ENCODE results near the gene SESTD1. TPM values are rescaled to one million over a fixed set of nuclear protein-coding genes. Genes with fewer than 3 reads are reported as not detected.

Gene SESTD1
- total and polyA plus RNA-seq, 2 experiments from 2014 or later, result 12.6 to 21.6 TPM

GRCh38 chr2:179224361-179224760 is 40.3 kb downstream of the SESTD1 start:
- TF ChIP-seq EZH2phosphoT487 (IDR thresholded peaks at IDR 0.05; ENCODE audit: unreplicated experiment) (no peak), STAT1 (IDR thresholded peaks at IDR 0.05; ENCODE audit: unreplicated experiment) (no peak), ZNF114 (CRISPR knock-in tag; IDR thresholded peaks at IDR 0.05) (no peak), CREB1 (CRISPR knock-in tag; IDR thresholded peaks at IDR 0.05; ENCODE audit: low read depth) (no peak), ETS1 (IDR thresholded peaks at IDR 0.05) (no peak), POLR2AphosphoS5 (IDR thresholded peaks at IDR 0.05; ENCODE audit: low read depth) (no peak), NANOG (IDR thresholded peaks at IDR 0.05; ENCODE audit: borderline replicate concordance) (no peak), JUNB (IDR thresholded peaks at IDR 0.05; ENCODE audit: unreplicated experiment) (no peak), ZNF331 (CRISPR knock-in tag; IDR thresholded peaks at IDR 0.05; ENCODE audit: low read depth) (no peak), ZNF462 (CRISPR knock-in tag; IDR thresholded peaks at IDR 0.05) (no peak)
- TF ChIP-seq, protein P1, sequence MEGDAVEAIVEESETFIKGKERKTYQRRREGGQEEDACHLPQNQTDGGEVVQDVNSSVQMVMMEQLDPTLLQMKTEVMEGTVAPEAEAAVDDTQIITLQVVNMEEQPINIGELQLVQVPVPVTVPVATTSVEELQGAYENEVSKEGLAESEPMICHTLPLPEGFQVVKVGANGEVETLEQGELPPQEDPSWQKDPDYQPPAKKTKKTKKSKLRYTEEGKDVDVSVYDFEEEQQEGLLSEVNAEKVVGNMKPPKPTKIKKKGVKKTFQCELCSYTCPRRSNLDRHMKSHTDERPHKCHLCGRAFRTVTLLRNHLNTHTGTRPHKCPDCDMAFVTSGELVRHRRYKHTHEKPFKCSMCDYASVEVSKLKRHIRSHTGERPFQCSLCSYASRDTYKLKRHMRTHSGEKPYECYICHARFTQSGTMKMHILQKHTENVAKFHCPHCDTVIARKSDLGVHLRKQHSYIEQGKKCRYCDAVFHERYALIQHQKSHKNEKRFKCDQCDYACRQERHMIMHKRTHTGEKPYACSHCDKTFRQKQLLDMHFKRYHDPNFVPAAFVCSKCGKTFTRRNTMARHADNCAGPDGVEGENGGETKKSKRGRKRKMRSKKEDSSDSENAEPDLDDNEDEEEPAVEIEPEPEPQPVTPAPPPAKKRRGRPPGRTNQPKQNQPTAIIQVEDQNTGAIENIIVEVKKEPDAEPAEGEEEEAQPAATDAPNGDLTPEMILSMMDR (conservative IDR thresholded peaks at IDR 0.05; ENCODE audit: low read depth in 2 of 2), result no peak
- TF ChIP-seq, protein P2, sequence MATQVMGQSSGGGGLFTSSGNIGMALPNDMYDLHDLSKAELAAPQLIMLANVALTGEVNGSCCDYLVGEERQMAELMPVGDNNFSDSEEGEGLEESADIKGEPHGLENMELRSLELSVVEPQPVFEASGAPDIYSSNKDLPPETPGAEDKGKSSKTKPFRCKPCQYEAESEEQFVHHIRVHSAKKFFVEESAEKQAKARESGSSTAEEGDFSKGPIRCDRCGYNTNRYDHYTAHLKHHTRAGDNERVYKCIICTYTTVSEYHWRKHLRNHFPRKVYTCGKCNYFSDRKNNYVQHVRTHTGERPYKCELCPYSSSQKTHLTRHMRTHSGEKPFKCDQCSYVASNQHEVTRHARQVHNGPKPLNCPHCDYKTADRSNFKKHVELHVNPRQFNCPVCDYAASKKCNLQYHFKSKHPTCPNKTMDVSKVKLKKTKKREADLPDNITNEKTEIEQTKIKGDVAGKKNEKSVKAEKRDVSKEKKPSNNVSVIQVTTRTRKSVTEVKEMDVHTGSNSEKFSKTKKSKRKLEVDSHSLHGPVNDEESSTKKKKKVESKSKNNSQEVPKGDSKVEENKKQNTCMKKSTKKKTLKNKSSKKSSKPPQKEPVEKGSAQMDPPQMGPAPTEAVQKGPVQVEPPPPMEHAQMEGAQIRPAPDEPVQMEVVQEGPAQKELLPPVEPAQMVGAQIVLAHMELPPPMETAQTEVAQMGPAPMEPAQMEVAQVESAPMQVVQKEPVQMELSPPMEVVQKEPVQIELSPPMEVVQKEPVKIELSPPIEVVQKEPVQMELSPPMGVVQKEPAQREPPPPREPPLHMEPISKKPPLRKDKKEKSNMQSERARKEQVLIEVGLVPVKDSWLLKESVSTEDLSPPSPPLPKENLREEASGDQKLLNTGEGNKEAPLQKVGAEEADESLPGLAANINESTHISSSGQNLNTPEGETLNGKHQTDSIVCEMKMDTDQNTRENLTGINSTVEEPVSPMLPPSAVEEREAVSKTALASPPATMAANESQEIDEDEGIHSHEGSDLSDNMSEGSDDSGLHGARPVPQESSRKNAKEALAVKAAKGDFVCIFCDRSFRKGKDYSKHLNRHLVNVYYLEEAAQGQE (IDR thresholded peaks at IDR 0.05; ENCODE audit: unreplicated experiment), result no peak
- Histone ChIP-seq H3K4me3 (no peak overlapping the region), H3F3A (replicated peaks; ENCODE audit: low read depth) (no peaks in the 10 kb centered on the region), H3K36me3 (ENCODE audit: insufficient read depth) (no peaks in the 10 kb centered on the region), H2AFZ (no peak overlapping the region), H3K79me2 (replicated peaks; ENCODE audit: insufficient read depth) (peaks cover 24% of the 10 kb centered on the region; the same call in 1 of the 2 replicates), H3K9me2 (ENCODE audit: insufficient read depth) (no peaks in the 10 kb centered on the region), H3K27ac (ENCODE audit: low read depth) (no peak overlapping the region), H3K27me3 (ENCODE audit: insufficient read depth) (no peaks in the 10 kb centered on the region), H4K20me1 (replicated peaks; ENCODE audit: insufficient read depth) (no peaks in the 10 kb centered on the region), H3K4me2 (no peak overlapping the region), H3K4me1 (ENCODE audit: insufficient read depth) (no peaks in the 10 kb centered on the region)
- Mint-ChIP-seq H3K4me3 (no peak overlapping the region), H3K36me3 (ENCODE audit: low read depth) (no peaks in the 10 kb centered on the region), H3K4me1 (peaks cover 11% of the 10 kb centered on the region; the same call in 2 of the 3 replicates), H3K9me3 (no peaks in the 10 kb centered on the region), H3K27me3 (ENCODE audit: insufficient read depth, low read depth, poor library complexity) (peaks cover 5% of the 10 kb centered on the region), H3K27ac (no peak overlapping the region; the same call in 1 of the 2 replicates)
- DNase-seq (ENCODE audit: low spot score), result no peak
- ATAC-seq, result no peak
